NCI-H526 treated with DMSO at 0.1 percent for 48 hours (cell line): ENCODE results near the gene DUSP16.

Experiments
- DNase-seq: peaks from one replicate; lab custom pipeline; 2025; lab: John Stamatoyannopoulos, UW

Gene DUSP16

GRCh38 chr12:12441429-12441807 is 121.2 kb downstream of the DUSP16 start:
- no peak for DNase-seq

- DNase-seq = no peak
Measured at GRCh38 chr12:12440784-12441428, 121.8 kb downstream of the DUSP16 start.

GRCh38 chr12:12439636-12440035 is 123.0 kb downstream of the DUSP16 start:
- DNase-seq = no peak

- no peak for DNase-seq
Measured at GRCh38 chr12:12436831-12437345, 125.8 kb downstream of the DUSP16 start.

- DNase-seq = no peak
Measured at GRCh38 chr12:12433203-12433731, 129.4 kb downstream of the DUSP16 start.

GRCh38 chr12:12432364-12432763 is 130.3 kb downstream of the DUSP16 start:
- DNase-seq = no peak

GRCh38 chr12:12428961-12429657 is 133.6 kb downstream of the DUSP16 start:
- no peak for DNase-seq

GRCh38 chr12:12428047-12428446 is 134.6 kb downstream of the DUSP16 start:
- no peak for DNase-seq

GRCh38 chr12:12427568-12427967 is 135.1 kb downstream of the DUSP16 start:
- DNase-seq = no peak

- DNase-seq = no peak
Measured at GRCh38 chr12:12425616-12426015, 137.0 kb downstream of the DUSP16 start.

- DNase-seq = no peak
Measured at GRCh38 chr12:12425001-12425400, 137.7 kb downstream of the DUSP16 start.
